GM19193 (cell line): ENCODE data around the gene NCOA7.
A peak's percentile ranks its signal among the peaks of the same experiment; 100 is the strongest.

Experiments used
- POLR2A ChIP-seq: IDR thresholded peaks from 4 replicates; pipeline ENCODE4 v1.6.1; 2011; ENCODE audit not compliant: insufficient read depth, insufficient read length; ENCODE audit errors: extremely low read depth

The NCOA7 gene

DNA sequence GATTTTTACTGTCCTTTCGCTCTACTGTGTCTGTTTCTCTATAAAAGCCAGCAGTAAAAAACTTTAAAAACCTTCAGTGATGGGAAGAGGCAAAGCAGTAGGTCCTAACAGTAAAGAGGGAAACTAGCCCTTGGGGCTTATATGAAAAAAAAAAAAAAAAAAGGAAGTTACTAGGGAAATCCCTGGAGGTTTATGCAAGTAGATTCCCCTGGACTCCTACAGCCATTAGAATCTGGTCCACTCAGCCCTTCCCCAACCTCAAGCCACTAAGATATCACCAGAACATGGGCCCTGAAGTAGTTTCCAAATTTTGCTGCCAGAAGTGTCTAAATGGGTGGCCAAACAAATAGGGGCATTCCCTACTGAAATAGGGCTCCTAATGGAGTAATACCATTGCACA, 95.3 kb downstream of the NCOA7 start:
- no peak for TF ChIP-seq POLR2A

DNA sequence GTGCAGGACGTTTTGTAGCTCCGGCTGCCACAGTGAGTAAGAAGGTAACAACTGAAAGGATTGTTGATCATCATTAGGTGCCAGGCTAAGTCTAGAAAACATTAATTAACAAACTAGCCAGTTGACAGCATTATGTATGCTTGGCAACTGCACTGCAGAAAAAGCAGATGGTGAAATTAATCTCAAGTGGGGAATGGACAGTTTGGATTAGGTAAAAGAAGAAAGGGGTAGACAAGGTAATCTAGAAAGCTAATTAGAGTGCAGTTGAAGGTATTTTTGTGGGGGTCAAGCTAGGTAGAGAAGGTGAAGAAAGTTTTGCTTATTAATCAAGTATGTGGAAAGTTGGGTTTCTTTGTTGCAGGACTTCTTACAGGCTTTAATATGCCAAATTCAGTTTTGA, 96.2 kb downstream of the NCOA7 start:
- TF ChIP-seq POLR2A: no peak

- no peak for TF ChIP-seq POLR2A
Observed at GRCh38 chr6:125887372-125887771, 96.6 kb downstream of the NCOA7 start.

DNA sequence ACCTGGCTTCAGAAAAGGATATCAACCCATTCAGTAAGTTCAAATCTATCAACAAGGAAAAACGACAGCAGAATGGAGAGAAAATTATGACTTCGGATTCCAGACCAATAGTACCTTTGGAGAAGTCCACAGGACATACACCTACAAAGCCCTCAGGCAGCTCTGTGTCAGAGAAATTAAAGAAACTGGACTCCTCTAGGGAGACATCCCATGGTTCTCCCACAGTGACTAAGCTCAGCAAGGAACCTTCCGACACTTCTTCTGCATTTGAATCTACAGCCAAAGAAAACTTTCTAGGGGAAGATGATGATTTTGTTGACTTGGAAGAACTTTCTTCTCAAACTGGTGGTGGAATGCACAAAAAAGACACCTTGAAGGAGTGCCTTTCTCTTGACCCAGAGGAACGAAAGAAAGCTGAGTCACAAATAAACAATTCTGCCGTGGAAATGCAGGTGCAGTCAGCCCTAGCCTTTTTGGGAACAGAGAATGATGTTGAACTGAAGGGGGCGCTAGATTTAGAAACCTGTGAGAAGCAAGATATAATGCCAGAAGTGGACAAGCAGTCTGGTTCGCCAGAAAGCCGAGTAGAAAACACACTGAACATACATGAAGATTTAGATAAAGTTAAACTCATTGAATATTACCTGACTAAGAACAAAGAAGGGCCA, 98.4 kb downstream of the NCOA7 start:
- TF ChIP-seq POLR2A: no peak

- TF ChIP-seq POLR2A: no peak
Observed at GRCh38 chr6:125899726-125900182, 109.0 kb downstream of the NCOA7 start.

- no peak for TF ChIP-seq POLR2A
Observed at GRCh38 chr6:125904871-125905270, 114.1 kb downstream of the NCOA7 start.

- no peak for TF ChIP-seq POLR2A
Observed at GRCh38 chr6:125906158-125906998, 115.6 kb downstream of the NCOA7 start.

DNA sequence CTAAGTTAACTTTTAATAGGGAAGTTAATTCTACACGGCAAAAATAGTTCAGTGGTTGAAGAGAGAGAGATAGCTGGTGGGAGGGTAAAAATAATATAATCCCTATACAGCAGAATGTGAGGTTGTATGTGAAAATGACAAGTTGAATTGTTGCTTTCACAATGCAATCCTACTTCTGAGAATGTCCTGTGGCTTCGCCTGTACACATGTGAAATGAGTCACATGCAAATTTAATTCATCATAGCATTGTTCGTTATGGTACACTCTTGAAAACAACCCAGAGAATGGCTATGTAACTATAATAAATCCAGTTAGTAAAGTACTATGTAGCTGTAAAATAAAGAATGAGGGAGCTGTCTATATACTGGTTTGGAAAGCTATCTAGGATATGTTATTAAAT, 119.8 kb downstream of the NCOA7 start:
- no peak for TF ChIP-seq POLR2A

GRCh38 chr6:125913145-125913544, 122.4 kb downstream of the NCOA7 start:
- TF ChIP-seq POLR2A: no peak

DNA sequence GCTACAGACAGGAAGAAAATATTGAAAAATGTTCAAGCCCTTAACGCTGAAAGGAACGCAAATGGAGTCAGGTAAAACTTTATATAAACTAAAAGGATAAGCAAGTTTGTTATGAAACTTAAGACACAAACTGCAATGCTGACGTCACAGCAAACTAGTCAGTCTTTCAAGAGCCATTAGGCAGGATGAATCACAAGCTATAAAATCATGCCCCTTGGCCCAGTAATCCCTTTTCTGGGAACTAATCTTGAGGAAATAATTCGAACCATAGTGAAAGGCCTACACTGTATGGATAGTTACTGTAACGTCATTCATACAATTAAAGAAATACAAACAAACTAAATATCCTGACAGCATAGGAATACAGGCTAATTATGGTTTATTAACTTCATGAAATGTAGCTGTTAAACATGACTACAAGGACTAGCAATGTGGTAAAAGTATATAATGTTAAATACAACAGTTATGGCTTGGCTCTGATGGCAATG, 123.1 kb downstream of the NCOA7 start:
- no peak for TF ChIP-seq POLR2A

DNA sequence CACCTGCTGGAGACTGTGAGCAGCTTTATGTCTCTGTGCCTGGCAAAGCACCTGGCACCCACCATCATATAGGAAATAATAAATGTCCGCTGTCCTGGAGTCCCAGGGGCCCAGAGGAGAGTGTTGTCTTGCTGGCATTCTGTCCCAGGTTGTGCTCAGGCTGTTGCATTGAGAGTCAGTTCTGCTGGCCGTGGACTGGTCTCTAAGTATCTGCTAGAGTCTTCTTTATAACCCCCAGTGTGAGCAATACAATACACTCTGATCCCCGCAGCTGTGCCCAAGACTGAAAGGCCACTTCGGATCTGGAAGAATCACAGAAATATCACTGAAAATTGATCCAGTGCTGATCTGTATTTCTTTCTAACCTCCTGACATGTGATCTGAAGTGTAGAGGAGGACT, 127.5 kb downstream of the NCOA7 start:
- TF ChIP-seq POLR2A: no peak

GRCh38 chr6:125918681-125919566, 128.2 kb downstream of the NCOA7 start:
- TF ChIP-seq POLR2A: peak; percentile 44

DNA sequence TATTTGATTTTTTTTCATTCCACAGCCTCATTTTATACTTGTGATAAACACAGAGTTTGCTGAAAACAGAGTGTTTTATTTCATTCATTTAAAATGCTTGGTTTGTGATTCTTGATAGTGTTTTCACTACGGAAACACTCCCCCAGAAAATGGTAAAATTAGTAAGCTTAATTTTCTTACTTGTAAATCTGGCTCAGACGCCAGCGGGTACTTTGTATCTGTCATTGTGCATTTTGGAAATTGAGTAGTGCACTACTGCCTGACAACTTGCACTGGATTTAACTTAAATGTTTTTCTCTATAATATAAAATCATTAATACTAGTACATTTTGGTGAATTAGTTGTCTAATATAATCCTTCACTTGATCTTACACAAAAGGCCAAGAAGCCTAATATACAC, 128.9 kb downstream of the NCOA7 start:
- TF ChIP-seq POLR2A: no peak

DNA sequence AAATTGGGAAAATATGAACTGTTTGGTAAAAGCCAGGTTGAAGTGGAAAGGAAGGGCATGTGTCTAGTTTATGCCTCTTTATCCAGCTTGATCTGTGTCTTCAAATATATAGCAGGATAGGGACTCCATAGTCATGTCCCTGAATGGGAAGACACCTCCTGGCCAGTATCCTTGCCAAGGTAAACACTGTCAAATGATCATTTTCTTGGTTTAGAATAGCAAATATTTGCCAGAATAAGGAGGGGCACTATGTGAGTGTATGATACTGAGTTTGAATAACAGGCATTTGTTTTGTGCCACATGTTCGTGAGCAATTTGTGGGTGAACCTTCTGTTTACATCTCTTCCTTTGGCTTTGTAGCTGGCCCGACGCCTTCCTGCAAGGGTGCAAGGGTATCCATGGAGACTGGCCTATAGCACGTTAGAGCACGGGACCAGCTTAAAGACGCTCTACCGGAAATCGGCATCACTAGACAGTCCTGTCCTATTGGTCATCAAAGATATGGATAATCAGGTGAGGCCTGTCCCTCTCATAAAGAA, 131.6 kb downstream of the NCOA7 start:
- no peak for TF ChIP-seq POLR2A

DNA sequence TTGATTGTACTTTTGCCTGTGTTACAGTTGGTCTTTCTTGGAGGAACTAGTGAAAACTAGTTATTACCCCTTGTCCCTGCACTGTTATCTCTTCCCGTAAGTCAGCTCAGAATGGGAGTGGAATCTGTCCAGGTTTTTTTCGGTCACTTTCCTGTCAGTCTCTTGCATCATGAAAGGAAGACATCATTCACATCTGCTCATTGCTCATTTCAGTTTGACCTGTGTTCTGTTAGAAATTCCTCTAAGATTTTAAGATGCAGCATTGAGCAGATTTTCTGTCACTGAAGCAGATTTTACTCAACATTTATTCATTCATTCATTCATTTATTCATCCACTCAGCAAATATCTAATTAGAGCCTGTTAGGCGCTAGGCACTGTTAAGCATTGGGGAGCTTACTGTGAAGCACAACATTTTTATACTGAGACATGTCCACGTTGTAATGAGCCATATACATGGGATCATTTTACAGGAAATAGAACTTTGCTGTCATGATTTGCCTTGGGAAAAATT, 132.7 kb downstream of the NCOA7 start:
- no peak for TF ChIP-seq POLR2A

GRCh38 chr6:125924169-125924568, 133.4 kb downstream of the NCOA7 start:
- TF ChIP-seq POLR2A: no peak
